ENCODE results near the gene EPHA6.
"Not testable (repeated sequence)": the region's sequence is repeated elsewhere in the genome, so short reads cannot be mapped to it uniquely, and the experiment has no call there.

Gene EPHA6

DNA sequence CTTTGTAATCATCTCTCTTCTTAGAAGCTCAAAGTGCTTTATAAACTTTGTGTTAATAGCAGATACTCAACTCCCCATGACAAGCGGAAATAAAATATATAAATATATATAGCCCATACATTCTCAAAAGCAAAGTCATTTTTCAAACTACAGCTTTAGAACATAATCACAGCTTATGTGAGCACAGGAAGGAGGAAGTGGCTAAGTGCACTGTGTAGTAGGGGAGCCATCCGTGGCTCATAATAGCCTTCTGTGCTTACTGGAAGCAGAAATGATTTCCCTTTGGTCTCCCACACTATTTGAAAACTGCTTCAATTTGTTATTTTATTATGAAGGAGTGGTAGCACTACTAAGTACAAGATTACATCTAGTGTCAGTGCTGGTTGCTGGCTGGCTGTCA is 798.7 kb downstream of the EPHA6 start:
- H3K27me3 ChIP-seq (ENCODE audit: control insufficient read depth in 2 of 2, insufficient read depth in 2 of 2, low read length in 2 of 2): no peaks in the 10 kb centered on the region
- no peak overlapping the region for H3K9ac ChIP-seq (ENCODE audit: low read depth in 1 of 2, low read length in 2 of 2)
- no peak overlapping the region for H3K27ac ChIP-seq (ENCODE audit: low read depth in 2 of 2, low read length in 2 of 2)
- no peaks in the 10 kb centered on the region for H3K9me3 ChIP-seq (ENCODE audit: control insufficient read depth in 2 of 2, low read length in 2 of 2)
- no peaks in the 10 kb centered on the region for H3K4me1 ChIP-seq (ENCODE audit: control insufficient read depth in 2 of 2, insufficient read depth in 2 of 2, low read length in 2 of 2)
- no peaks in the 10 kb centered on the region for H3K36me3 ChIP-seq (ENCODE audit: control insufficient read depth in 2 of 2, insufficient read depth in 2 of 2, low read length in 2 of 2)
- H3K4me3 ChIP-seq (ENCODE audit: low read length in 2 of 2): no peak overlapping the region

DNA sequence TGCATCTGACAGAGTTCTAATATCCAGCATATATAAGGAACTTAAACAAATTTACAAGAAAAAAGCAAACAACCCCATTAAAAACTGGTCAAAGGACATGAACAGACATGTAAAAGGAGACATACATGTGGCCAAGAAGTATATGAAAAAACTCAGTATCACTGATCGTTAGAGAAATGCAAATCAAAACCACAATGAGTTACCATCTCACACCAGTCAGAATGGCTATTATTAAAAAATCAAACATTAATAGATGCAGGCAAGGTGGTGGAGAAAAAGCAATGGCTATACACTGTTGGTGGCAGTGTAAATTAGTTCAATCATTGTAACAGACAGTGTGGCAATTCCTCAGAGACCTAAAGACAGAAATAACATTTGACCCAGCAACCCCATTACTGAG is 806.1 kb downstream of the EPHA6 start:
- H3K9me3 ChIP-seq (ENCODE audit: control insufficient read depth in 2 of 2, low read length in 2 of 2); H3K4me1 ChIP-seq (ENCODE audit: control insufficient read depth in 2 of 2, insufficient read depth in 2 of 2, low read length in 2 of 2); H3K27ac ChIP-seq (ENCODE audit: low read depth in 2 of 2, low read length in 2 of 2); H3K27me3 ChIP-seq (ENCODE audit: control insufficient read depth in 2 of 2, insufficient read depth in 2 of 2, low read length in 2 of 2); H3K4me3 ChIP-seq (ENCODE audit: low read length in 2 of 2); H3K36me3 ChIP-seq (ENCODE audit: control insufficient read depth in 2 of 2, insufficient read depth in 2 of 2, low read length in 2 of 2); H3K9ac ChIP-seq (ENCODE audit: low read depth in 1 of 2, low read length in 2 of 2): not testable (repeated sequence)

DNA sequence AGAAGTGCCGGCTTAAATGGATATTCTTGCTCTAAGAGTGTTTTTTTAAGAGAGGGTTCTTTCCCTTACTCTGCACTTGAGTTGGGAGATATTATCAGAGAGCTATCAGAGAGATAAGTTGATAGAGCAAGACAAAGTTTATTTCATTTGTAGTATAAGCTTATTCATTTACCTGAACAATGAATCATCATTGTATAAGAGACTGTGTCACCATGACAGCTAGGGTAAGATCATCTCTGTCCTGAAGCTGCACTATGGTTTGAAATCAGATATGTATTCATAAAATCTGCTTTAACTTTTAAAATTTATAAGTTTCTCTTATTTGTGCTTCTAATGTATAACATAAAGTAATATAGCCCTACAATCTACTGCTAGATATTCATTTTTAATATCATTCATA is 822.1 kb downstream of the EPHA6 start:
- no peak overlapping the region for H3K4me3 ChIP-seq (ENCODE audit: low read length in 2 of 2)
- no peak overlapping the region for H3K9ac ChIP-seq (ENCODE audit: low read depth in 1 of 2, low read length in 2 of 2)
- no peaks in the 10 kb centered on the region for H3K27me3 ChIP-seq (ENCODE audit: control insufficient read depth in 2 of 2, insufficient read depth in 2 of 2, low read length in 2 of 2)
- no peaks in the 10 kb centered on the region for H3K4me1 ChIP-seq (ENCODE audit: control insufficient read depth in 2 of 2, insufficient read depth in 2 of 2, low read length in 2 of 2)
- no peaks in the 10 kb centered on the region for H3K9me3 ChIP-seq (ENCODE audit: control insufficient read depth in 2 of 2, low read length in 2 of 2)
- H3K36me3 ChIP-seq (ENCODE audit: control insufficient read depth in 2 of 2, insufficient read depth in 2 of 2, low read length in 2 of 2): no peaks in the 10 kb centered on the region
- no peak overlapping the region for H3K27ac ChIP-seq (ENCODE audit: low read depth in 2 of 2, low read length in 2 of 2)

DNA sequence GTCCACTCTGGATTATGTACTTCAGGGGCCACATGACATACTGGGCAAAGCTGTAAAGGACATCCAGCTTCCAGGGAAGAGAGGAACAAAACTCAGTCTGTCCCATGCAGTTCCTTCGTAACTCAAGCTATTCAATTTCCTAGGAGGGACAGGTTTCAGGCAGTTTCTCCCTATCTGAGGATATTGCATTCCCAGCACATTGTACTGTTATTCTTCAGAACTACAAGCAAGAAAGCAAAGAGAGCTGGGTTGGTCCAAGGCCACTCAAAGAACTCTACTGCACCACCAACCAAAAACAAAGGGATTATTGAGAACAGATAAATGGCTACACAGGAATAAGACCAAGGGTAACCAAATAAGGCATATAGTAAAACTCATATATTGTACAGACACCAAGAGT is 832.5 kb downstream of the EPHA6 start:
- Histone ChIP-seq H3K4me1 (ENCODE audit: control insufficient read depth in 2 of 2, insufficient read depth in 2 of 2, low read length in 2 of 2) (no peaks in the 10 kb centered on the region), H3K9ac (ENCODE audit: low read depth in 1 of 2, low read length in 2 of 2) (no peak overlapping the region), H3K27ac (ENCODE audit: low read depth in 2 of 2, low read length in 2 of 2) (no peak overlapping the region), H3K4me3 (ENCODE audit: low read length in 2 of 2) (no peak overlapping the region), H3K36me3 (ENCODE audit: control insufficient read depth in 2 of 2, insufficient read depth in 2 of 2, low read length in 2 of 2) (no peaks in the 10 kb centered on the region), H3K27me3 (ENCODE audit: control insufficient read depth in 2 of 2, insufficient read depth in 2 of 2, low read length in 2 of 2) (no peaks in the 10 kb centered on the region), H3K9me3 (ENCODE audit: control insufficient read depth in 2 of 2, low read length in 2 of 2) (no peaks in the 10 kb centered on the region)

DNA sequence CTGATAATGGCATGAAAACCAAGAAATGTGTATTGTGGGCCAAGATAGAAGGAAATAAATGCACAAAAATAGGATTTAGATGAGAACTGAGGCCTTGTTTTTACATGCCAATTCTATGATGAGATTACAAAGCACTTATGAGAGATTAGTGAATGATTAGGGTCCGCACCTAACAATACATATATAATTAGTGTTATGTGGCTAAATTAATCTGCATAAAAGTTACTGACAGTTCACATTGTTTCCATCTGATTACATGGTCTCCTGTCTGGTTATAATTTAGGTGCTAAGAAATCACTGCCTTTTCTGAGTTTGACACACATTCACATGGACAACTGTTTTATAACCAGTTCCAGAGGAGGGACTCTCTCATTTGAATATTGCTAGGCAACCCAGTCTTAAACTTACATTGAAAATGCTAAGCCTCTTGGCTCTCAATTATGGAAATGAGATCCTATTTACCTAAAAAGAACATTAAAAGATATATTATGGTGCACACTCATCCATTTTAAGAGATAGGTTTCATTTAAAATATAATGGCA is 833.1 kb downstream of the EPHA6 start:
- no peak overlapping the region for H3K9ac ChIP-seq (ENCODE audit: low read depth in 1 of 2, low read length in 2 of 2)
- H3K36me3 ChIP-seq (ENCODE audit: control insufficient read depth in 2 of 2, insufficient read depth in 2 of 2, low read length in 2 of 2): no peaks in the 10 kb centered on the region
- H3K27me3 ChIP-seq (ENCODE audit: control insufficient read depth in 2 of 2, insufficient read depth in 2 of 2, low read length in 2 of 2): no peaks in the 10 kb centered on the region
- H3K27ac ChIP-seq (ENCODE audit: low read depth in 2 of 2, low read length in 2 of 2): no peak overlapping the region
- H3K9me3 ChIP-seq (ENCODE audit: control insufficient read depth in 2 of 2, low read length in 2 of 2): no peaks in the 10 kb centered on the region
- H3K4me3 ChIP-seq (ENCODE audit: low read length in 2 of 2): no peak overlapping the region
- H3K4me1 ChIP-seq (ENCODE audit: control insufficient read depth in 2 of 2, insufficient read depth in 2 of 2, low read length in 2 of 2): no peaks in the 10 kb centered on the region

DNA sequence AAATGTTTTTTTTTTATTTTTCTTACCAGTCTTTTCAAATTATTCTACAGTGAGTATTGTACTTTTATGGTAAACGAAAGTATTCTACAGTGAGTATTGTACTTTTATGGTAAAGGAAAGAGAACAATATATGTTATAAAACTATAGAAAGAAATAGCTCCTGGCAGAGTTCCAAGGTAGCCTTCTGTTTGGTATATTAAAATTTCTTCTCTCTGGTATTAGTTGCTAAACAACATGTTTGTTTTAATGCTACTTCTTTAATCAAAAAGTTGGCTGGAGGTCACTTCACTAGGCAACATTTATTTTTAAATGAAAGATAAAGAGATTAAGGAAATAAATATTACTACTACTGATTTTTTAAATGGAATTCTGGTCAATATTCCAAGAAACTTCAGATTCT is 841.6 kb downstream of the EPHA6 start:
- H3K4me3 ChIP-seq (ENCODE audit: low read length in 2 of 2): no peak overlapping the region
- H3K27me3 ChIP-seq (ENCODE audit: control insufficient read depth in 2 of 2, insufficient read depth in 2 of 2, low read length in 2 of 2): no peaks in the 10 kb centered on the region
- H3K4me1 ChIP-seq (ENCODE audit: control insufficient read depth in 2 of 2, insufficient read depth in 2 of 2, low read length in 2 of 2): no peaks in the 10 kb centered on the region
- no peaks in the 10 kb centered on the region for H3K36me3 ChIP-seq (ENCODE audit: control insufficient read depth in 2 of 2, insufficient read depth in 2 of 2, low read length in 2 of 2)
- no peaks in the 10 kb centered on the region for H3K9me3 ChIP-seq (ENCODE audit: control insufficient read depth in 2 of 2, low read length in 2 of 2)
- H3K9ac ChIP-seq (ENCODE audit: low read depth in 1 of 2, low read length in 2 of 2): no peak overlapping the region
- H3K27ac ChIP-seq (ENCODE audit: low read depth in 2 of 2, low read length in 2 of 2): no peak overlapping the region

DNA sequence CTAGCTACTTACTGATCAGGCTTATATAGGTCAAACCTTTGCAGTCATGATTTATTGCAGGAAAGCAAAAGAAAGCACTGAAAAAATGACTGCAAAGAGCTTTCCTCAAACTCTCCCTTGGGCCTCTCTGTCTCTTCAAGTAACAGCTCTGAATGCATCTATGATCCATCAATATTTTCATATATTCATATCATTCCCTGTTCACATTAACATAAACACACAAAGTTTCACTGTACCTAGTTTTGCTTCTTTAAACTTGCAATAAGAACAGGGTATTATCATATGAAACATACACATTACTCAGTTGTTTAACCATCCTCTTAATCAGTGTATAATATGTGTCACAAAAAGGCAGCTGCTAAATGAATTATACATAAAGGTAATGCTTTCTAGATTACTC is 842.2 kb downstream of the EPHA6 start:
- no peaks in the 10 kb centered on the region for H3K9me3 ChIP-seq (ENCODE audit: control insufficient read depth in 2 of 2, low read length in 2 of 2)
- no peaks in the 10 kb centered on the region for H3K36me3 ChIP-seq (ENCODE audit: control insufficient read depth in 2 of 2, insufficient read depth in 2 of 2, low read length in 2 of 2)
- H3K4me1 ChIP-seq (ENCODE audit: control insufficient read depth in 2 of 2, insufficient read depth in 2 of 2, low read length in 2 of 2): no peaks in the 10 kb centered on the region
- H3K27me3 ChIP-seq (ENCODE audit: control insufficient read depth in 2 of 2, insufficient read depth in 2 of 2, low read length in 2 of 2): no peaks in the 10 kb centered on the region
- H3K4me3 ChIP-seq (ENCODE audit: low read length in 2 of 2): no peak overlapping the region
- H3K27ac ChIP-seq (ENCODE audit: low read depth in 2 of 2, low read length in 2 of 2): no peak overlapping the region
- no peak overlapping the region for H3K9ac ChIP-seq (ENCODE audit: low read depth in 1 of 2, low read length in 2 of 2)

DNA sequence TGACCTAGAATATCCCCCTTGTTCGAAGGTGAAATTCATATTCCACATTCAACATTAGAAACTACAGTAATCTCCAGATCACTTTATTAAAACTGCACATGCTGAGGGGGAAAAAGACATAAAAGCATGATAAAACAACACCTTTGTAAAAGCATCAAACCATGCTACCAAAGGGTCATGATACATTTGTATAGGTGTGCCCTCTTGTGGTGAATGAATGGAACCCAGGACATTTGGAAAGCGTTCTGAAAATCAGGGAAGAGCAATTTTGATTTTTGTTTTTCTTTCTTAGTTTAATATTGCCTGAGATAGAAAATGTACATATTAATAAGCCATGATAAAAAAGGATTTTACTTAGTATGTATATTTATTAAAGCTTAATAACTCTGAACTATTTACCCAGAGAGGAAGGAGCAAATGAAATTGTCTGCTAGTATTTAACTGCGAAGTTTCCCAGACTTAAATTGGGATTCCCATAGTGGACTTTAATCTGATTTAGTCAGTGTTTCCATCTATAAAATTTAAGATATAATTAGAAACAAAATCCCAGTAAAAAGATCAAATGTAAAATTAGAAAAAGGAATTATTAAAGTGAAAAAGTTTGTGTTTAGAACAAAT is 844.4 kb downstream of the EPHA6 start:
- Histone ChIP-seq H3K27ac (ENCODE audit: low read depth in 2 of 2, low read length in 2 of 2) (no peak overlapping the region), H3K4me1 (ENCODE audit: control insufficient read depth in 2 of 2, insufficient read depth in 2 of 2, low read length in 2 of 2) (no peaks in the 10 kb centered on the region), H3K27me3 (ENCODE audit: control insufficient read depth in 2 of 2, insufficient read depth in 2 of 2, low read length in 2 of 2) (no peaks in the 10 kb centered on the region), H3K36me3 (ENCODE audit: control insufficient read depth in 2 of 2, insufficient read depth in 2 of 2, low read length in 2 of 2) (no peaks in the 10 kb centered on the region), H3K4me3 (ENCODE audit: low read length in 2 of 2) (no peak overlapping the region), H3K9ac (ENCODE audit: low read depth in 1 of 2, low read length in 2 of 2) (no peak overlapping the region), H3K9me3 (ENCODE audit: control insufficient read depth in 2 of 2, low read length in 2 of 2) (no peaks in the 10 kb centered on the region)

DNA sequence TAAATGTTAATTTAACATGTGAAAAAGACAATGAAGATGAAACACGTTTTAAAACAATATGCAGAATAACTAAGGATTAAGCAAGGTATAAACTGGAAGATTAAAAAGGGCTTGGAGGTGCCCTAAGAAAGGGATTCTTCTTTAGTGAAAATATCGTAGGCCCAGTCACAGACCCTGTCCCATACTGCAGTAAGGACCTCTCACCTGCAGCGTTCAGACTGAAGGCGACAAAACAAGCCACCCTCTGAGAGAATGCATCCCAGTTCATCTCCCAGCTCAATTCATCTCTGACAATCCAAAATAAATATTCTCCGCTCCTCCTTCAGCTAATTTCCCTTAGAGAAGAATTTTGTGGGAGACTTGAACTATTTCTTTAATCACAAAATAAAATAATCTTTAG is 847.9 kb downstream of the EPHA6 start:
- H3K4me1 ChIP-seq (ENCODE audit: control insufficient read depth in 2 of 2, insufficient read depth in 2 of 2, low read length in 2 of 2): no peaks in the 10 kb centered on the region
- H3K4me3 ChIP-seq (ENCODE audit: low read length in 2 of 2): no peak overlapping the region
- H3K27me3 ChIP-seq (ENCODE audit: control insufficient read depth in 2 of 2, insufficient read depth in 2 of 2, low read length in 2 of 2): no peaks in the 10 kb centered on the region

DNA sequence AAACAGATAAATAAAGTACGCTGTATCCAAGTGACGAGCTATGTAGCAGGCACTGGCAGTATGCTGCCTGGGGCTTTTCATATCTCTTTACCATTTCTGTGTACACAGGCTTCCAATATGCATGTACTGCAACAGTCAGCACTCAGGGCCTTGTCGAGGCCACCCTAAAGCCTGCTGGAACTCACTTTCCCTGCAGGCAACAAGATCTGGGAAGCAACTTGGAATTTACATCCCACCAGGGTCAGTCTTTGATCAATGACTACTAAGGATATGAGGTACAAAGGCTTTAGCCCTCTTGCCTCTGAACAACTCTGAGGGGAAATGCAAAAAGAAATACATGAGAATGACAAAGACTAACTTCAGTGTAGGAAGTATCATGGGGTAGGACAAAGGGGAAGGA is 848.4 kb downstream of the EPHA6 start:
- H3K4me1 ChIP-seq (ENCODE audit: control insufficient read depth in 2 of 2, insufficient read depth in 2 of 2, low read length in 2 of 2): no peaks in the 10 kb centered on the region
- H3K27me3 ChIP-seq (ENCODE audit: control insufficient read depth in 2 of 2, insufficient read depth in 2 of 2, low read length in 2 of 2): no peaks in the 10 kb centered on the region
- H3K4me3 ChIP-seq (ENCODE audit: low read length in 2 of 2): no peak overlapping the region
- H3K36me3 ChIP-seq (ENCODE audit: control insufficient read depth in 2 of 2, insufficient read depth in 2 of 2, low read length in 2 of 2): no peaks in the 10 kb centered on the region
- no peak overlapping the region for H3K9ac ChIP-seq (ENCODE audit: low read depth in 1 of 2, low read length in 2 of 2)
- H3K27ac ChIP-seq (ENCODE audit: low read depth in 2 of 2, low read length in 2 of 2): no peak overlapping the region
- no peaks in the 10 kb centered on the region for H3K9me3 ChIP-seq (ENCODE audit: control insufficient read depth in 2 of 2, low read length in 2 of 2)

More for the DNA sequence above, 847.9 kb downstream of the EPHA6 start:
- Histone ChIP-seq H3K36me3 (ENCODE audit: control insufficient read depth in 2 of 2, insufficient read depth in 2 of 2, low read length in 2 of 2) (no peaks in the 10 kb centered on the region), H3K27ac (ENCODE audit: low read depth in 2 of 2, low read length in 2 of 2) (no peak overlapping the region), H3K9ac (ENCODE audit: low read depth in 1 of 2, low read length in 2 of 2) (no peak overlapping the region), H3K9me3 (ENCODE audit: control insufficient read depth in 2 of 2, low read length in 2 of 2) (no peaks in the 10 kb centered on the region)

DNA sequence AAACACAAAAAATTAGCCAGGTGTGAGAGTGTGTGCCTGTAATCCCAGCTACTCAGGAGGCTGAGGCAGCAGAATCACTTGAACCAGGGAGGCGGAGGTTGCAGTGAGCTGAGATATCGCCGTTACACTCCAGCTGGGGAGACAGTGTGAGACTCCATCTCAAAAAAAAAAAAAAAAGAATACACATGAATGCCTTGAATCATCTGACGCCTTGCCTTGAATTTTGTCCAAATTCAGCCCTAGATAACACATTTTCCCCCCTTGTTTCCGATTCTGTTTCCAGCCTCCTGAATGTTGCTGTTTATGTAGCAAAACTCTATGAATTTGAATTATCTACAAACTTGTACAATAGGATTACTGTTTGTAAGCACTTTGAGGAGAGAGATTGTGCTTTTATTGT is 851.5 kb downstream of the EPHA6 start:
- H3K27ac ChIP-seq (ENCODE audit: low read depth in 2 of 2, low read length in 2 of 2): no peak overlapping the region
- H3K36me3 ChIP-seq (ENCODE audit: control insufficient read depth in 2 of 2, insufficient read depth in 2 of 2, low read length in 2 of 2): no peaks in the 10 kb centered on the region
- no peaks in the 10 kb centered on the region for H3K9me3 ChIP-seq (ENCODE audit: control insufficient read depth in 2 of 2, low read length in 2 of 2)
- H3K27me3 ChIP-seq (ENCODE audit: control insufficient read depth in 2 of 2, insufficient read depth in 2 of 2, low read length in 2 of 2): no peaks in the 10 kb centered on the region
- no peak overlapping the region for H3K4me3 ChIP-seq (ENCODE audit: low read length in 2 of 2)
- no peak overlapping the region for H3K9ac ChIP-seq (ENCODE audit: low read depth in 1 of 2, low read length in 2 of 2)
- H3K4me1 ChIP-seq (ENCODE audit: control insufficient read depth in 2 of 2, insufficient read depth in 2 of 2, low read length in 2 of 2): no peaks in the 10 kb centered on the region
